Measurements from ENCODE around the gene TTLL5.
"Not testable (repeated sequence)": the region's sequence is repeated elsewhere in the genome, so short reads cannot be mapped to it uniquely, and the experiment has no call there.

DNA sequence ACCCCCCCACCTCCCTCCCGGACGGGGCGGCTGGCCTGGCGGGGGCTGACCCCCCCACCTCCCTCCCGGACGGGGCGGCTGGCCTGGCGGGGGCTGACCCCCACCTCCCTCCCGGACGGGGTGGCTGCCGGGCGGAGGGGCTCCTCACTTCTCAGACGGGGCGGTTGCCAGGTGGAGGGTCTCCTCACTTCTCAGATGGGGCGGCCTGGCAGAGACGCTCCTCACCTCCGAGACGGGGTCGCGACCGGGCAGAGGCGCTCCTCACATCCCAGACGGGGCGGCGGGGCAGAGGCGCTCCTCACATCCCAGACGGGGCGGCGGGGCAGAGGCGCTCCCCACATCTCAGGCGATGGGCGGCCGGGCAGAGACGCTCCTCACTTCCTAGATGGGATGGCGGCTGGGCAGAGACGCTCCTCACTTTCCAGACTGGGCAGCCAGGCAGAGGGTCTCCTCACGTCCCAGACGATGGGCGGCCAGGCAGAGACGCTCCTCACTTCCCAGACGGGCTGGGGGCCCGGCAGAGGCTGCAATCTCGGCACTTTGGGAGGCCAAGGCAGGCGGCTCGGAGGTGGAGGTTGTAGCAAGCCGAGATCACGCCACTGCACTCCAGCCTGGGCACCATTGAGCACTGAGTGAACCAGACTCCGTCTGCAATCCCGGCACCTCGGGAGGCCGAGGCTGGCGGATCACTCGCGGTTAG lies 264.2 kb downstream of the TTLL5 start:
- TF ChIP-seq SNAI2, ZFP3 (CRISPR knock-in tag; IDR thresholded peaks at IDR 0.05): not testable (repeated sequence)
- TF ChIP-seq, protein P1, sequence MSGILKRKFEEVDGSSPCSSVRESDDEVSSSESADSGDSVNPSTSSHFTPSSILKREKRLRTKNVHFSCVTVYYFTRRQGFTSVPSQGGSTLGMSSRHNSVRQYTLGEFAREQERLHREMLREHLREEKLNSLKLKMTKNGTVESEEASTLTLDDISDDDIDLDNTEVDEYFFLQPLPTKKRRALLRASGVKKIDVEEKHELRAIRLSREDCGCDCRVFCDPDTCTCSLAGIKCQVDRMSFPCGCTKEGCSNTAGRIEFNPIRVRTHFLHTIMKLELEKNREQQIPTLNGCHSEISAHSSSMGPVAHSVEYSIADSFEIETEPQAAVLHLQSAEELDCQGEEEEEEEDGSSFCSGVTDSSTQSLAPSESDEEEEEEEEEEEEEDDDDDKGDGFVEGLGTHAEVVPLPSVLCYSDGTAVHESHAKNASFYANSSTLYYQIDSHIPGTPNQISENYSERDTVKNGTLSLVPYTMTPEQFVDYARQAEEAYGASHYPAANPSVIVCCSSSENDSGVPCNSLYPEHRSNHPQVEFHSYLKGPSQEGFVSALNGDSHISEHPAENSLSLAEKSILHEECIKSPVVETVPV (CRISPR knock-in tag; IDR thresholded peaks at IDR 0.05): not testable (repeated sequence)

Measured in SK-N-SH treated with all-trans-retinoic acid at 6 μM for 48 hours (cell line).